GM18951 (cell line): ENCODE results near the gene CDR2L.
A peak's percentile ranks its signal among the peaks of the same experiment; 100 is the strongest.
"Not testable (repeated sequence)": the region's sequence is repeated elsewhere in the genome, so short reads cannot be mapped to it uniquely, and the experiment has no call there.

Experiments
- POLR2A ChIP-seq: IDR thresholded peaks from 4 replicates; pipeline ENCODE4 v1.6.1; 2011; ENCODE audit warnings: mild to moderate bottlenecking; ENCODE audit not compliant: insufficient read length, insufficient read depth; ENCODE audit errors: extremely low read depth
- in situ Hi-C: fragments of 300-500 bp; cut with MboI; formaldehyde crosslinking; loops from one replicate; pipeline ENCODE4 v1.12.0; 2022; ENCODE audit warnings: low sequenced_read_pairs, mixed read lengths, inconsistent platforms; ENCODE audit not compliant: unreplicated experiment

Gene CDR2L

GRCh38 chr17:75041656-75042280 is 54.3 kb downstream of the CDR2L start:
- in situ Hi-C loops, result no loop called here
- no peak for TF ChIP-seq POLR2A

- in situ Hi-C loops, result not testable (repeated sequence)
Measured at GRCh38 chr17:75043789-75044188, 56.4 kb downstream of the CDR2L start.

GRCh38 chr17:75044716-75045115 is 57.3 kb downstream of the CDR2L start:
- in situ Hi-C loops, result no loop called here
- no peak for TF ChIP-seq POLR2A

DNA sequence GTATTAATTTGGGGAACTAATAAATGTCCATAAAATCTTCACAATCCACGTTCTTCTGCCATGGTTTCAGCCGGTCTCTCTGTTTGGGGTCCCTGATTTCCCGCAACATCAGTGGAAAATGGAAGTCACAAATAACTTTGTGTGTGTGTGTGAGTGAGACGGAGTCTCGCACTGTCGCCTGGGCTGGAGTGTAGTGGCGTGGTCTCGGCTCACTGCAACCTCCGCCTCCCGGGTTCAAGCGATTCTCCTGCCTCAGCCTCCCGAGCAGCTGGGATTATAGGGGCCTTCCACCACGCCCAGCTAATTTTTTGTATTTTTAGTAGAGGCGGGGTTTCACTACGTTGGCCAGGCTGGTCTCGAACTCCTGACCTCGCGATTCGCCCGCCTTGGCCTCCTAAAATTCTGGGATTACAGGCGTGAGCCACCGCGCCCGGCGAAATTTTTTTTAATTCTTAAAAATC is 58.5 kb downstream of the CDR2L start:
- in situ Hi-C loops, result not testable (repeated sequence)

- TF ChIP-seq POLR2A, result peak; percentile 94
- in situ Hi-C loops, result no loop called here
Measured at GRCh38 chr17:75046407-75047289, 59.2 kb downstream of the CDR2L start, which contains the start of the genes ATP5PD and KCTD2. ATP5PD (minus strand) TSS chr17:75046969; CDS start chr17:75042650, 4,319 bp downstream. KCTD2 (plus strand) TSS chr17:75047225; CDS start chr17:75047251, 26 bp downstream.

GRCh38 chr17:75047398-75048098 is 60.1 kb downstream of the CDR2L start:
- TF ChIP-seq POLR2A, result no peak
- in situ Hi-C loops, result no loop called here

DNA sequence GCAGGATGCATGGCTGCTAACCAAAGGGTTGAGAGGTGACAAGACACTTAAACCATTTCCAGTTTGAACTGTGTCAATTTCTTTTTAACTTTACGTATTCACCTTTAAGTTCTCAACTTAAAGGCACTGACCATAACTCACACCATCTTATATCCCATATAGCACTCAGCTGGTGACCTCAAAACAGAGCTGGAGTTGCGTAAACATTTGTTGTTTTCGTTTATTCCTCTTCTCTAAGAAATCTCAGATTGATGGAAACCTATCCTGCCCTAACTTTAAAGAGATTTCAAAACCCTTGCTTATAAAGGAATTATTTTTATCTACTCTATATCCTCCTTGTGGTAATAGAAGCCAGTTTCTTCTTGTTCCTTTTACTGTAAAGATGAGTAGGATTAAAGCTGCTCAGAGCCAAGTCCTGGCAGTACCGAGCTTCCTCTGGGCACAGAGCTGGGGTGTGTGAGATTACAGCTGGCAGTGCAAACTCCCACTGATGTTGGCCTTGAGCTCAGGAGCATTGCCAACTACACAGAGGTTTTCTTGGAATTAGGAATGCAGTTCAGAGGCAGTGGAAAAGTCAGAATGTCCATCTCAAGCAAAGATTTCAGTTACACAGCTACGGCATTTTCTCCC is 60.9 kb downstream of the CDR2L start:
- in situ Hi-C loops, result no loop called here
- no peak for TF ChIP-seq POLR2A

GRCh38 chr17:75049057-75049456 is 61.6 kb downstream of the CDR2L start:
- in situ Hi-C loops, result no loop called here
- no peak for TF ChIP-seq POLR2A

- no peak for TF ChIP-seq POLR2A
- in situ Hi-C loops, result no loop called here
Measured at GRCh38 chr17:75049706-75050105, 62.3 kb downstream of the CDR2L start.

DNA sequence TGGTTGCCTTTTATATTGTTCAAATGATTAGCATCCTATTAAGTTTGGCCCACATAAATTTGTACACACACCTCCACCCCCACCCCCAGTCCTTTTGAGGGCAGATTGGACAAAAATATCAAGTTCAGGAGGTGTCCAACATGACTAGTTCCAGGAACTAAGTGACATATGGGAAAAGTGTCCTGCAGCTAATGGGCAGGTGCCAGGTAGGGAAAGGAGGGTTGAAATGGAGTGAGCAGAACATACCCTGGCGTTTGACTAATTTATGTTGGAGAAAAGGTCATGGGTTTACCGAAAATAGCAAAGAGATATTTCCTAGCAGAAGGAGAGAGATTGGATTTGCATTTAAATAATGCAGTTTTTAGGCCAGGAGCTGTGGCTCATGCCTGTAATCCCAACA is 64.5 kb downstream of the CDR2L start:
- in situ Hi-C loops, result no loop called here
- no peak for TF ChIP-seq POLR2A
